ENCODE data around the gene TSPO. TPM values are rescaled to one million over a fixed set of nuclear protein-coding genes. Genes with fewer than 3 reads are reported as not detected.

Gene TSPO
- total RNA-seq, 1 experiment from 2014 or later = 195 TPM

DNA sequence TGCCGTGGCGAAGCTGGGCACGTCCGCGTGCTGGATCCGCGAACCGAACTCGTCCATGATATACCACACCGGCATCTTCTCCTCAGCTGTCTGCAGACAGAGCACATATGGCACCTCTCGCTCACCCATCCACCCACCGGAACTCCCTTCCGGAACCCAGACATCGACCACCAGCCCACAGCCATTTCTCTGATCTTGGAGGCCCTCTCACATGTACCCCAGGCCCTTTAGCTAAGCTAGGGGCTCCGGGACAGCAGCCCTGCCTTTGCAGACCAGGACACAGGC lies 28.5 kb downstream of the TSPO start:
- CTCF ChIA-PET = no interaction called here

DNA sequence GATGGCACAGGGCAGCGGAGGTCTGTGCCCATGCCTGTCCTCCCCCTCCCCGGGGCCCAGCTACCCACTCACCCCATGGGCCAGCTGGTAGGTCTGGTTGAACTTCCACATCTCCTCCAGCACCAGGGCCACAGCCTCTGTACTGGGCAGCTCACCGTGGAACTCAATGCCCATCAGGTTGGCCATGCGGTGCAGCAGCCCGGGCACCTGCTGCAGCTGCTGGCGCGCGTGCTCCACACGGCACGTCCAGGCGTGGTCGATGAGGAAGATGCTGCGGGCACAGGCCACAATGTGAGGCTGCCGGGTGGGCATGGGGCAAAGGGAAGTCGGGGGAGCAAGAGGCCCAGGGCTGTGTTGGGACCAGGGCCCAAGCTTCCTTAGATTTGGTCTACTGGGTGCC lies 29.3 kb downstream of the TSPO start:
- H3K4me3 Mint-ChIP-seq (ENCODE audit: low read depth, unreplicated experiment) = no peak overlapping the region
- H3K27me3 Mint-ChIP-seq (ENCODE audit: unreplicated experiment) = no peaks in the 10 kb centered on the region
- peaks cover 45% of the 10 kb centered on the region for H3K36me3 Mint-ChIP-seq (ENCODE audit: insufficient read depth, unreplicated experiment)
- BruUV-seq (replicated peaks) = no TSS peak
- CTCF ChIA-PET = interaction anchor here (0.9 kb wide), 1 partner anchor 166 kb away, joined by 3 read pairs; no protein-coding TSS in a partner anchor
- peaks cover 25% of the 10 kb centered on the region for H3K4me1 Mint-ChIP-seq (ENCODE audit: low read depth, unreplicated experiment)
- H3K27ac Mint-ChIP-seq (ENCODE audit: unreplicated experiment) = no peak overlapping the region
- TF ChIP-seq, protein P1, sequence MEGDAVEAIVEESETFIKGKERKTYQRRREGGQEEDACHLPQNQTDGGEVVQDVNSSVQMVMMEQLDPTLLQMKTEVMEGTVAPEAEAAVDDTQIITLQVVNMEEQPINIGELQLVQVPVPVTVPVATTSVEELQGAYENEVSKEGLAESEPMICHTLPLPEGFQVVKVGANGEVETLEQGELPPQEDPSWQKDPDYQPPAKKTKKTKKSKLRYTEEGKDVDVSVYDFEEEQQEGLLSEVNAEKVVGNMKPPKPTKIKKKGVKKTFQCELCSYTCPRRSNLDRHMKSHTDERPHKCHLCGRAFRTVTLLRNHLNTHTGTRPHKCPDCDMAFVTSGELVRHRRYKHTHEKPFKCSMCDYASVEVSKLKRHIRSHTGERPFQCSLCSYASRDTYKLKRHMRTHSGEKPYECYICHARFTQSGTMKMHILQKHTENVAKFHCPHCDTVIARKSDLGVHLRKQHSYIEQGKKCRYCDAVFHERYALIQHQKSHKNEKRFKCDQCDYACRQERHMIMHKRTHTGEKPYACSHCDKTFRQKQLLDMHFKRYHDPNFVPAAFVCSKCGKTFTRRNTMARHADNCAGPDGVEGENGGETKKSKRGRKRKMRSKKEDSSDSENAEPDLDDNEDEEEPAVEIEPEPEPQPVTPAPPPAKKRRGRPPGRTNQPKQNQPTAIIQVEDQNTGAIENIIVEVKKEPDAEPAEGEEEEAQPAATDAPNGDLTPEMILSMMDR (IDR thresholded peaks at IDR 0.05; ENCODE audit: unreplicated experiment) = no peak
- DNase-seq = no peak
- intact Hi-C loops (cut with micrococcal nuclease; ENCODE audit: unreplicated experiment) = no loop called here
- no peaks in the 10 kb centered on the region for H3K9me3 Mint-ChIP-seq (ENCODE audit: low read depth, unreplicated experiment)

More for the DNA sequence above, 28.5 kb downstream of the TSPO start:
- Mint-ChIP-seq H3K27ac (ENCODE audit: unreplicated experiment) (no peak overlapping the region), H3K4me1 (ENCODE audit: low read depth, unreplicated experiment) (peaks cover 17% of the 10 kb centered on the region), H3K9me3 (ENCODE audit: low read depth, unreplicated experiment) (no peaks in the 10 kb centered on the region), H3K36me3 (ENCODE audit: insufficient read depth, unreplicated experiment) (peaks cover 40% of the 10 kb centered on the region), H3K27me3 (ENCODE audit: unreplicated experiment) (no peaks in the 10 kb centered on the region), H3K4me3 (ENCODE audit: low read depth, unreplicated experiment) (no peak overlapping the region)
- TF ChIP-seq, protein P1 (IDR thresholded peaks at IDR 0.05; ENCODE audit: unreplicated experiment) = no peak
- DNase-seq = no peak
- intact Hi-C loops (cut with micrococcal nuclease; ENCODE audit: unreplicated experiment) = no loop called here
- BruUV-seq (replicated peaks) = no TSS peak

DNA sequence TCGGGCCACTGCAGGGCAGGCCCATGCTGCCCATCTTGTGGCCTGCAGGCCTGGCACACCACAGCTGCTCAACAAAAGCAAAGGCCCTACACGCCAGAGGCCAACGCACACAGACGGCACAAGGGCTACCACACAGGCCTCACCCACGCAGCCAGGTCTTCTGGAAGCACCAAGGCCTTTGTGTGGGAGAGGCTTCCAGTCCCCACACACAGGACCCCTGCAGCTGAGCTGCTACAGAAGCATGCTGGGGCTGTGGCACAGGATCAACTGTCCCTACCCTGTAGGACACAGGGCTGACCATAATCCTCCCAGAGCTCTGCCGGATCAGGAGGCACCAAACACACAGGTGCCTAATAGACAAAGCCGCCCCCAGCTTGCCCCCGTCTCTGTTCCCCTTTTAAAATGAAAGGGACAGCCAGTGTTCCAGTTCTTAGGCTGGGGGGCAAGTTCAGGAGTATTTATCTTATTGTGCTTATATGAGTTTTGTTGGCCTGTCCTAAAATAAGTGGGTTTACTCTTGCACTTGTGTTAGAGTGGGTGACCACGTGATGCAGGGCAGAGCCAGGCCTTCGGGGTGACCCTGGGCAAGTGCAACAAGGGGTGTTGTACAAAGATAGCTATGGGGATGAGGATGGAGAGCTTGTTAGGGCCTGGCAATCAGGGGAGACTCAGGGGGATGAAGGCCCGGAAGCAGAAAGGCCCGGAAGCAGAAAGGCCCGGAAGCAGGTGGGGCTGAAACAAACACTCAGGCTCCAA lies 30.1 kb downstream of the TSPO start:
- peaks cover 47% of the 10 kb centered on the region for H3K36me3 Mint-ChIP-seq (ENCODE audit: insufficient read depth, unreplicated experiment)
- H3K27me3 Mint-ChIP-seq (ENCODE audit: unreplicated experiment) = no peaks in the 10 kb centered on the region
- CTCF ChIA-PET = no interaction called here
- H3K4me1 Mint-ChIP-seq (ENCODE audit: low read depth, unreplicated experiment) = peaks cover 27% of the 10 kb centered on the region
- no peak overlapping the region for H3K4me3 Mint-ChIP-seq (ENCODE audit: low read depth, unreplicated experiment)
- TF ChIP-seq, protein P1 (IDR thresholded peaks at IDR 0.05; ENCODE audit: unreplicated experiment) = no peak
- BruUV-seq (replicated peaks) = no TSS peak
- DNase-seq = no peak
- H3K9me3 Mint-ChIP-seq (ENCODE audit: low read depth, unreplicated experiment) = no peaks in the 10 kb centered on the region
- intact Hi-C loops (cut with micrococcal nuclease; ENCODE audit: unreplicated experiment) = no loop called here
- H3K27ac Mint-ChIP-seq (ENCODE audit: unreplicated experiment) = no peak overlapping the region

DNA sequence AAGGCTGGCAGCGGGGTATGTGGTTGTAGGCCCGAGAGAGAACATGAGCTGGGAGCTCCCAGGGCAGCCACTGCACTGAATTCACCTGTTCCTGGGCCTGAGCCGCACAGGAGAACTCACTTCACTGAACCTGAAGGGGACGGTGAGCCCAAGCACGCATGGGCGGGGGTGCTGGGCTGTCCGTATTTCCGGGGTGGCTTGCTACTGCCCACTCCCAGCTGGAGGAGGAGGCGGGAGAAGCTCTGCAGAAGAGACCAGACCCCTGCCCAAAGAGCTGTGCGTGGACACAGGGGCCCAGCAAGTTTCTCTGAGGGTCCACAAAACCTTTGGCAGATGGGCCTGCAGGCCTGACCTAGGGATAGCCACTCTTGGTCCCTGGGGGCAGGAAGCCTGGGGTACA lies 30.8 kb downstream of the TSPO start:
- TF ChIP-seq, protein P1 (IDR thresholded peaks at IDR 0.05; ENCODE audit: unreplicated experiment) = no peak
- no peak overlapping the region for H3K27ac Mint-ChIP-seq (ENCODE audit: unreplicated experiment)
- H3K9me3 Mint-ChIP-seq (ENCODE audit: low read depth, unreplicated experiment) = no peaks in the 10 kb centered on the region
- H3K27me3 Mint-ChIP-seq (ENCODE audit: unreplicated experiment) = no peaks in the 10 kb centered on the region
- intact Hi-C loops (cut with micrococcal nuclease; ENCODE audit: unreplicated experiment) = no loop called here
- H3K4me3 Mint-ChIP-seq (ENCODE audit: low read depth, unreplicated experiment) = no peak overlapping the region
- no TSS peak for BruUV-seq (replicated peaks)
- no peak for DNase-seq
- H3K4me1 Mint-ChIP-seq (ENCODE audit: low read depth, unreplicated experiment) = peaks cover 27% of the 10 kb centered on the region
- peaks cover 47% of the 10 kb centered on the region for H3K36me3 Mint-ChIP-seq (ENCODE audit: insufficient read depth, unreplicated experiment)
- CTCF ChIA-PET = no interaction called here
